Fibroblast of skin of left quadriceps (primary cell): ENCODE measurements around the gene TWF2.

Source experiments
- DNase-seq, 2 experiments: peaks; one replicate each; pipeline ENCODE4 v3.0.0-alpha.2; 2013; ENCODE audit warnings: low read depth in 2 of 2

Gene TWF2

DNA sequence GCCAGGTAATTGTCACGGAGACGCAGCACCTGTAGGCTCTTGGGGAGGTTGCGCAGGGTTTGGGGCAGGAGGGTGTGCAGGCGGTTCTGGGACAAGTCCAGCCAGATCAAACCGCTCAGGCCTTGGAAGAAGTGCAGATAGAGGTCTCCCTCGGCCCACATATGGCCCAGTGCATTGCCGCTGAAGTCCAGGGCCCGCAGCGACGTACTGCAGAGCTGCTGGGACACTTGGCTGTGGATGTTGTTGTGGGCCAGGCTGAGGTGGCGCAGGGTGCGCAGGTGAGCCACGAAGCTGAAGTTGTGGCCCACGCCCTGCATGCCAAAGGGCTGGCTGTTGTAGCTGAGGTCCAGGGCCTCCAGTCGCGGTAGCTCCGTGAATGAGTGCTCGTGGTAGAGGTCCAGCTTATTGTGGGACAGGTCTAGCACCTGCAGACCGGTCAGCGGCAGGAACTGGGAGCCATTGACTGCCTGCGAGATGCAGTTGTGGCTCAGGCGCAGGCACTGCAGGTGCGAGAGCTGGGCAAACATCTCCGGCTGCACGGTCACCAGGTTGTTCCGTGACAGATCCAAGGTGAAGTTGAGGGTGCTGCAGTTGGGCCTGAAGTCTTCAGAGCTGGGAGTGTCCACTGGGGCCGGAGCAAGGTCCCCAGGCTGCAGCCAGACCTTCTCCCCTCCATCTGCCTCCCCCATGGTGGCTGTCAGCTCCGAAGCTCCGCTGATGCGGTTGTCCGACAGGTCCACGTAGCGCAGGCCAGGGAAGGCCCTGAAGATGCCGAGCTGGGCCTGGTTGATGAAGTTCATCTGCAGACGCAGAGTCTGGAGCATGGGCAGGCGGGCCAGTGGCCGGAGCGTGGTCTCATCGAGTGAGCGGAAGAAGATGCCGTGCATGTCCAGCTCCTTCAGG, 16.4 kb downstream of the TWF2 start:
- no peak for DNase-seq

DNA sequence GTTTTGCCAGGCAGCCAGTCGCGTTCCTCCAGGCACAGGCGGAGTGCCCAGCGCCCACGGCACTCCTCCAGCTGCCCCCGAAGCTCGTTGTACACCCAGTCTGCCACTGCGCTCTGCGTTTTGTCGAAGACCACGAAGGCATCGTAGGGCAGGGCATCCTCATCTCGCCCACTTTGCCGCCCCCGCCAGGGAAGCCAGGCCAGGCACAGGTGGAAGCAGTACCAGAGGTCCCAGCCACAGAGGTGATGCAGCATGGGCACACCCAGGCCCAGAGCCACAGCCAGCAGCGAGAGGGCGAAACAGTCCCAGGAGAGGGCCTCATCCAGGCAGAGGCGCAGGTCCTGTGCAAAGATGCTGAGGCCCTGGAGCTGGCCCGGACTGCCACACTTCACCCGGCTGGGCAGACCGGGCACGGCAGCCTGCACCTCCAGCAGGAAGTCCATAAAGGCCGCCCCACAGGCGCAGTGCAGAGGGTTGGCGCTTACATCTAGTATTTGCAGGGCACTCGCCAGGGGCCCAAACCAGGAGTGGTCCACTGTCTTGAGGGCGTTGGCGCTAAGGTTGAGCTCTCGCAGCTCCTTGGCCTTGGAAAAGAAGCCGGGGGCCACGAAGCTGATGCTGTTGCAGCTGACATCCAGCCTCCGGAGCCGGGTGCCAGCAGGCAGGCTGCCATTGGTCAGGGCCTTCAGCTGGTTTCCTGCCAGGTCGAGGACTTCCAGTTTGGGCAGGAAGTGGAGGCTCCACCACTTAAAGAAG, 17.2 kb downstream of the TWF2 start:
- DNase-seq: no peak

GRCh38 chr3:52221141-52221562, 17.8 kb downstream of the TWF2 start:
- DNase-seq: no peak

DNA sequence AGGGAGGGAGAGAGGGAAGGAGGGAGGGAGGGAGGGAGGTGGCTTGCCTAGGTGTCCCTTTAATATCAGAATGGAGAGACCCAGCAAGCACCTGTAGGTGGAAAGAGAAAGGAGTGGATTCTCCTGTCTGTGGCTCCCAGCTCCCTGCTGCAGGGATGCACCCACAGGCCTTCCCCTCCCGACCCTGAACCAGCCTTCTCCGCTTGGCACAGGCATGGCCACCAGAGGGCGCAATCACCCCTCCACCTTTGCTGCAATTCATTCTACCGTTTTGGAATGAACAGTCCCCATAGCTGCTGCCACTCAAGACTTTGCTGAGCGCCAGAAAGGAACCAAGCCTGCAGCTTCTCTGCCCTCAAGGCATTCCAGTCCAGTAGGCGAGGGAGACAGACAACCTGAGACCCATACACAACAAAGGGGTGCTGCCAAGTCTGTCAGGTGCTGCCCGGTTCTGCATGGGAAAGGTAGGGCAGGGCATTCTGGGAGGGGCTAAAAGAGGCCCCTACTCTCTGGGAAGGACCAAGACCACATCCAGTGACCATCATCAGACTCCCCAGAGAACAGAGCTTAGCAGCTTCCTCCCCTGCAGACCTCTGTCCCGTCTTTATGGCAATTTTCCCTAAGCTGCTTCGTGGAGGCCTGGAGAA, 18.5 kb downstream of the TWF2 start:
- DNase-seq: peak in 1 of 2 experiments; percentile 41

DNA sequence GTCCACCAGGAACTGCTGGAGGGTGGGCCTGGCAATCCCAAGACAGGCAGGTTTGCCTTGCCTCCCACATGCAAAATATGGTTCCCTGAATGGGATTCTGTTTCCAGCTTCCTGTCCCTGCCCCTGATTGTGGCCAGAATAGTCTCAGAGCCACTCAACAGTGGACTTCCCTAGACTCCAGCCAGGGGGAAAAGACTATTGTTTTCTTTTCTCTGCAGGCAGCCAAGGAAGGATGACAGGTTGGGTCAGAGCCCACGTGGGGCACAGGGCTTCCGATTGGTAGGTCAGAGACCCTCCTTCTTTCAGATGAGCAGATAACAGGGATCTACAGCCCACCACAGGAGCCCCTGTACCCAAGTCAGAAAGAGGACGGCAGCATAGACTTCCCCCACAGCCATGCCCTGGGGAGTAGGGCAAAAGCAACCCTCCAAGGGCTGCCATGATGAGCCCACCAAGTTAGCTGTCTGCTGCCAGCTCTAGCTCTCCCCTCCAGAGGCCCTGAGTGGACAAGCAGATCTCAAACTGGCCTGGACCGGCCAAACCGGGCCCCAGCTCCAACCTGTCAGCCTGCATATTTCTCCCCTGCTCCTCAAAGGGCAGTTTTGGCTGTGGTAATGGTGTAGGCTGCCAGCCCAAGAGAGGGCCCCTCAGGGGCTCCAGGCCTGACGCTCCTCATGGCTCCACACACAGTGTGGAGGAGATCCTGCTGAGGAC, 19.9 kb downstream of the TWF2 start:
- DNase-seq: no peak

GRCh38 chr3:52218454-52218853, 20.5 kb downstream of the TWF2 start:
- no peak for DNase-seq

DNA sequence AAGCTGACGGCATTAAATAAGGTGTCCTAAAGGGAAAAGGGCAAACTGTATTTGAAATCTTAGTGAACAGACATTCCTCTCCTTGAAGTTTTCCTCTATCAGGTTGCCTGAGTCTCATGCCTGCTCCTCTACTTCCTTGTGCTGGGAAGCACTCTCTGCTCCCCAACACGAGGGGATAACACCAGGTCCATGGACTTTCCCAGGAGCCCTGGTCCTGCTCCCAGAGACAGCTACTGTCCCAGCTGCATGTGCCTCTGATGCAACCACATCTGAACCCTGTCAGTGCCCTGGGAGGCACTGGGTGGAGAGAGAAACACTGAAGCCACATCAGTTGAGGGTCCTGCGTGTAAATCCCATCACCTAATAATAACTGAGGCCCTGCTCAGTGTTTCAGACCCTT, 20.9 kb downstream of the TWF2 start:
- no peak for DNase-seq

- no peak for DNase-seq
These were observed 21.6 kb downstream of the TWF2 start for GRCh38 chr3:52217409-52217805.

DNA sequence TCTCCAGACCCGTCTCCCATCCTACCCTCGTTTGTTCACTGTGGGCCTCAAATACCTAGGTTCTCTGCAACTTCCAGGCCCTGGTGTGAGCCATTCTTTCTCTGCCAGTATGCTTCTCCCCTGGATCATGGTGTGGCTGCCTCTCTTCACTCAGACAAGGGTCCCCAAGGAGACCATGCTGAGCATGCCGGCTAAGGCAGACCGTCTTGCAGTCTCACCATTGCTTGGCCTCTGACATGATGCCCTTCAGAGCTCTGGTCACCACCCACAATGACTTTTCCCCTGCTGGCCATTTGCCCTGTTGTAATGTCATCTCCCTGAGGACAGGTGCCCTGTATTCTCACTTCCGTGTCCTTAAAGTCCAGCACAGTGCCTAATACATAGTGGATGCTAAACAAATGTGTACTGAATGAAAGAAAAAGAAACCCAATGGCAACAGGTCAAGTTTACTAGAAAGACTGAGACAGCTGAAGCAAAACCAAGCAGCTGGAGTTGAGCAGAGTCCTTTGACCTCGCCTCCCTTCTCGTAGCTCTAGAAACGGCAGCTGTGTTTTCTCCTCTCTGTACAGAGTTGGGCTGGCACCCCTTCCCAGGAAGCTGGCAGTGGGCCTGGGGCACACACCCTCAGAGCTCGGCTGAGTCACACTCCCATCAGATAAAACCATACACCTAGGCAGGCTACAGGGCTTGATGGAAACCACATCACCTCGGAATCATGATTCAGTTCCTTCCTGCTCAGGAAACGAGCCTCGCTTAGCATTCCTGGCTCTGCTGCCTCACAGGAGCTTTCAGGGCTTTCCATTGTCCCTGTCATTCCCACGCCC, 22.2 kb downstream of the TWF2 start:
- no peak for DNase-seq

GRCh38 chr3:52215351-52215750, 23.6 kb downstream of the TWF2 start:
- no peak for DNase-seq

- no peak for DNase-seq
These were observed 25.1 kb downstream of the TWF2 start for GRCh38 chr3:52213901-52214300.

GRCh38 chr3:52213005-52213404, 26.0 kb downstream of the TWF2 start:
- no peak for DNase-seq

- DNase-seq: no peak
These were observed 27.6 kb downstream of the TWF2 start for GRCh38 chr3:52211268-52211891.

GRCh38 chr3:52210550-52211046, 28.4 kb downstream of the TWF2 start:
- no peak for DNase-seq

GRCh38 chr3:52210037-52210436, 28.9 kb downstream of the TWF2 start:
- DNase-seq: no peak

GRCh38 chr3:52208556-52208955, 30.4 kb downstream of the TWF2 start:
- DNase-seq: no peak

DNA sequence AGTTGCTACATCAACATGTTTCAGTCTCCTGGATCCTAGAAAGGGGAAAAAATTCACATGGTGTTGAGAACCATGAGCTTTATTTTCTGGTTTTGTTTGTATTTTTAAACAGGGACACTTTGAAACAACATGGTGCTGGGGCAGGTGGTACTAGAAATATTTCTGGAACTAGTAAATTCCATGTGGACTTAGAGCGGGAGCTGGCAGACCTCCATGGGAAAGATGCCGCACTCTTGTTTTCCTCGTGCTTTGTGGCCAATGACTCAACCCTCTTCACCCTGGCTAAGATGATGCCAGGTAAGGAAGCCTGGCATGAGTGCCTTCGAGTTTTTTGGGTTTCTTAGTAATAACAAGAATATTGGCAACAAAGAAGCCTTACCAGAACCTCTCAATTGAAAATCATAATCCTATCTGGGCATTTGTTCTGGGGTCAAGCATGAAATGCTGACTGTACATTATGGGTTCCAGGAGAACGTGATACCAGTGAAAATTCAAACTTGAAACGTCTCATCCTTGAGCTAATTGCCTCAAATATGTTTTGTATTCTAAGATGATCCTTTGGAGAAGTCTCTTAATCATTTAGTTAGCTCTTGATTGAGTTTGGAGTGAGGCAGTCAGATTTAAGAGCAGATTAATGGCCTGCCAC, 33.1 kb downstream of the TWF2 start:
- no peak for DNase-seq

GRCh38 chr3:52204337-52205073, 34.5 kb downstream of the TWF2 start:
- DNase-seq: no peak

DNA sequence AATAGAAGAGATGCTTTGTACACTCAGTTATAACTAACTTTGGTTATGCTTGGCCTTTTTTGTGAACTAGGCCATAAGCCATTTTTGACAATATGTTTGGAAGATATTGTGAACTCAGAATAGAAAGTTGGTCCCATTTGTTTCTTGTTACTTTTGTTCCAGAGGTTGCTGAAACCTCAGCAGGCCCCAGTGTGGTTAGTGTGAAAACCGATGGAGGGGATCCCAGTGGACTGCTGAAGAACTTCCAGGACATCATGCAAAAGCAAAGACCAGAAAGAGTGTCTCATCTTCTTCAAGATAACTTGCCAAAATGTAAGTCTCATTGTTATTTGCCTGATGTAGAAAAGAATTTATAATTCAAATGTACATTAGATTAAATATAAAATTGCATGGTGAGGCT, 35.3 kb downstream of the TWF2 start:
- DNase-seq: no peak
